Measurements from ENCODE around the gene NEDD8.
"Not testable (repeated sequence)": the region's sequence is repeated elsewhere in the genome, so short reads cannot be mapped to it uniquely, and the experiment has no call there.

The NEDD8 gene

GRCh38 chr14:24216876-24217275 lies 15.3 kb downstream of the NEDD8 start:
- DNase-seq, result not testable (repeated sequence)

DNA sequence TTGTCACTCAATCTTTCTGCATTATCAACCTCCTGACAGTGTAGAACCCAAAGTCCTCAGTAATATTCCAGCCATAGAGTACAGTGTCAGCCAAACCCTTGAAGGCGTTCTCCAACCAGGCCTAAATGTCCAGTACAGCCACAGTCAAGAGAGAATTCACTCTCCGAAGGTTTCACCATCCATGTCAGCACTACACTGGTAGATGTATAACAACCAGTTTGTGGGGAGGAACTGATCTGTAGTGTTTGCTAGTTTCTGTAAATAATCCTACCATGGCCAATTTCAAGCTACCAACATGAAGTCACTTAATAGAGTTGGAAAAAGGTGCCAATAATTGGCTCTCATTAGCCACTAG lies 15.8 kb downstream of the NEDD8 start:
- DNase-seq, result no peak

DNA sequence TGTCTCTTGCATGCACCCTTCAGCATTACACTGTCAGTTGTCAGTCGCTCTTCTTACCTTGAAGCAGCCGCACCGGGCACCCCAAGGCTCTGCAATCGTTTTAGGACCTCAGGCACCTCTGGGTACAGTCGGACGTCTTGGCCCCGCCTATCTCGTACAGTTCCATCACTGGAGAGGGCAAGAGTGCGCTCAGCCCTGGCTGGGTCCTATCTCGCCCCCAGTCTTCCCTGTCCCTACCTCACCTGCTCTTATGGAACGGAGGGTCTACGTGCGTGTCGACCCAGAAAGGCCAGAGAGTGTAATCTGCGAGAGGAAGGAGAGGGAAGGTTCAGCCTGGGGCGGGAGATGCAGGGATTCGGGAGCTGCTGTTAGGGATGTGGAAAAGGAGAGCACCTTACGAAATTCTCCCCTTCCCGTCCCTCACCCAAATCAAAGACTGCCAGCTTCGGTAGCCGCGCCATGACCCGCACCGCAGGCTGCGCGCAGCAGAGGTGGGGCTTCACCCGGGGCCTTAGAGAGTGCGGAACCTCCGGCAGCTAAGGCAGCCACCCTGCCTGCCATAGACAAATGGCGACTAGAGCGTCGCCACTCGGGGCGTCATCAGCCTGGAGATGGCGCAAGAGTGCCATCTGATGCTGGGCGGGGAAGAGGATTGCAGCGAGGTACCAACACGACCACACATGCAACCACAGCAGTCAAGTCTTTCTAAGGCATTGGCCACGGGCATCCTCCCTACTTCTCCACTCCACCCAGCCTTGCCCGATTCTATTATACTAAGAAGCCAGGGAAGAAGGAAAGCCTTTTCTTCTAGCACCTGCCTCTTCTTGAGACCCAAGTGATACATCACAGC lies 16.4 kb downstream of the NEDD8 start, which contains the start of gene MDP1:
MDP1 (minus strand) TSS at position 572 of the 850 bp plus-strand sequence; CDS start at position 461, 111 bp downstream.
- DNase-seq, result peak; percentile 86

- no peak for DNase-seq
Observed at GRCh38 chr14:24213866-24214662, 18.1 kb downstream of the NEDD8 start.

DNA sequence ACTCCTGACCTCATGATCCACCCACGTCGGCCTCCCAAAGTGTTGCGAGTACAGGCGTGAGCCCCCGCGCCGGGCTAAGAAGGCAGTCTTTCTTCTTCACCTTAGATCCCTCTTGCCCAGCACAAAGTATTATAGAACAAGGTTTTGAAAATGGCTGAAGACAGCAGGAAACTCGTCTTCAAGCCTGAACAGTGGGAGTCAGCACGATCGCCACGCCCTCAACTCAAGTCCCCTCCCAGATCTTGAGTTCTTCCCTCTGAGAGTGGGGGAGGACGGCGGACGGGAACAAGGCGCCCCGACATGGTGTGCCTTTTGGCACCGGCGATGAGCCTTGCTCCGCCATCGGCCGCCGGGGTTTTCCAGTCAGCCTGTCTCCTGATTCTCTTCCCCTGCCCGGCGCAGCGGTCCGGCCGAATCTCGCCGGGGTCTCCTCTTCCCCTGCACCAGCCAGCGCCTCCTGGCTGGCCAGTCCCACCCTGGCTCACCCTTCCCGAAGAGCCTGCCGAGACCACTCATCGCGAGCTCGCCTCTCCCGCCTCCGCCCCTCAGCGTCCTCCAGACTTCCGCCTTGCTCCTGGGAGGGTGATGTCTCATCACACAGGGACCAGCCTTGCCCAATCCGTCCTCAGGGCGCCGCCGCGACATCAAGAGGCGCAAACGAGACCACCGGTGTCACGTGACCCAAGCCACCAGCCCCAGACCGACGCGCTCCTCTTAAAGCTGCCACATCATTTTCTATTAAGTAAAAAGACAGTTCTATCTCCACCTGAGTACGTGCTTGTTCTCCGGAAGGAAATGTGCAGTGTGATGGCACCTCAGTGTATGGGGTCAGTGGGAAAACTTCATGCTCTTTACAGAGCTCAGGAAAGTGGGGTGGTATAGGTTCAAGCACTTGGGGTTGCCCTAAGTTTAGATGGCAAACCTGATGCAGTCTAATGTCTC lies 19.0 kb downstream of the NEDD8 start, which contains the start of gene CHMP4A:
CHMP4A (minus strand) TSS at position 565 of the 942 bp plus-strand sequence; CDS start at position 516, 49 bp downstream.
- DNase-seq, result peak; percentile 98

DNA sequence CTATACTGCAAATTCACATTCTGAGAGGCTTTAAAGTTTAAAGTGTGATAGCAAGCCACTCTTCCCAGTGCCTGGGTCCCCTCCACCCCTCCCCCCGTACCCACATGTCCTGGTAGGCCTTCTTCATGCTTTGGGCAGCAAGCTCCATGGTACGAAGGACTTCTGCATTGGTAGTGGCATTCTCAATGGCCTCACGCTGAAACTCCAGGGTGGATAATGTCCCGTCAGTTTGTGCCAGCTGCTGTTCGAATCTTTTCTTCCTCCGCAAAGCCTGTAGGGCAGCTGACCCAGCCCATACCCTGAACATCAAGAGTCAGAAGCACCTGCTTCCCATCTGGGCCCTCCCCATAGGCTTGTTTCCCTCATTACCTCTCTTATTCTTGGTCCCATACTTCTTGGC lies 20.9 kb downstream of the NEDD8 start:
- no peak for DNase-seq

GRCh38 chr14:24207625-24208024 lies 24.5 kb downstream of the NEDD8 start:
- DNase-seq, result no peak

- no peak for DNase-seq
Observed at GRCh38 chr14:24207104-24207551, 25.0 kb downstream of the NEDD8 start.

DNA sequence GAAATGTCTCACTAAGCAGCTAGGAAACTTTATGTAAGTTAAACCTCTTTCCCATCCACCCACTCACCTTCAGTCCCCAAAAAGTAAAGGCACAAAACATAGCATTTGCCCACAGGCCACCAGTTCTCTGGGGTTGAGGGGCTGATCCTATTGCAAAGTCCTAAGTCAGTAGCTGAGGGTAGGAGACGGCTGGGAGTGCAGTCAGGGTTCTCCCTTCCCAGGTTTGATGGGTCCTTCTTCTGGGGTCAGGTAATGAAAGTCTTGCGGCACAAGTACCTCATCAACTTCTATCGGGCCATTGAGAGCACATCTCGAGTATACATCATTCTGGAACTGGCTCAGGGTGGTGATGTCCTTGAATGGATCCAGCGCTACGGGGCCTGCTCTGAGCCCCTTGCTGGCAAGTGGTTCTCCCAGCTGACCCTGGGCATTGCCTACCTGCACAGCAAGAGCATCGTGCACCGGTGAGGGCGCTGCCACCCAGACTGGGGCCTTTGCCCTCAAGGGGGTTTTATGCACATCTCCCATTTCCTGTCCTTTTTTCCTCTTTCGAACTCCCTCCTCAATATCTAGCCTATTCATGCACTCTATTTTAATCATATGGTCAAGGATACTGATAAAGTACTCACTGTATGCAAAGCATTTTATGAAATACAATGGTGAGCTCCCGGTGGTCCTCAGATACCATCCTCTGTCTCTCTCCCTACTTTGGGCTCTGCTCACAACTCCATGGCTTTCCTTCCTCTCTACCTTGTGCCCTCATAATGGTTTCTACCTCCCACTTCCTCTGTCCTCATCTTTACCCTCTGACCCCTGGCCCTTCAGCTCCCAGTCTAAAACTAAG lies 25.7 kb downstream of the NEDD8 start:
- no peak for DNase-seq

GRCh38 chr14:24204163-24205146 lies 27.7 kb downstream of the NEDD8 start:
- DNase-seq, result no peak

DNA sequence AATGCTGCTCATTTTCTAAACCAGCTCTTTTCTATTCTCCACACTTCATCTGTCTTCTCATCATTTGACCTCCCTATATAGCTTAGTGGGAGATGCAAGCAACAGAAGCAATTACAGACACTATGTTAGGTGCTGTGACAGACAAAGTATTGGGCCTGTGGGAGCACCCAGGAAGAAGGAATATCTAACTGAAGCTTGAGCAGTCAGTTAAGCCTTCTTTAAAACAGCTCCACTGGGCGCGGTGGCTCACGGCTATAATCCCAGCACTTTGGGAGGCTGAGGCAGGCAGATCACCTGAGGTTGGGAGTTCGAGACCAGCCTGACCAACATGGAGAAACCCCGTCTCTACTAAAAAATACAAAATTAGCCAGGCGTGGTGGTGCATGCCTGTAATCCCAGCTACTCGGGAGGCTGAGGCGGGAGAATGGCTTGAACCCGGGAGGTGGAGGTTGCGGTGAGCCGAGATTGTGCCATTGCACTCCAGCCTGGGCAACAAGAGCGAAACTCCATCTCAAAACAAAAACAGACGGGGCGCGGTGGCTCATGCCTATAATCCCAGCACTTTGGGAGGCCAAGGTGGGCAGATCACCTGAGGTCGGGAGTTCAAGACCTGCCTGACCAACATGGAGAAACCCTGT lies 28.8 kb downstream of the NEDD8 start:
- DNase-seq, result not testable (repeated sequence)

DNA sequence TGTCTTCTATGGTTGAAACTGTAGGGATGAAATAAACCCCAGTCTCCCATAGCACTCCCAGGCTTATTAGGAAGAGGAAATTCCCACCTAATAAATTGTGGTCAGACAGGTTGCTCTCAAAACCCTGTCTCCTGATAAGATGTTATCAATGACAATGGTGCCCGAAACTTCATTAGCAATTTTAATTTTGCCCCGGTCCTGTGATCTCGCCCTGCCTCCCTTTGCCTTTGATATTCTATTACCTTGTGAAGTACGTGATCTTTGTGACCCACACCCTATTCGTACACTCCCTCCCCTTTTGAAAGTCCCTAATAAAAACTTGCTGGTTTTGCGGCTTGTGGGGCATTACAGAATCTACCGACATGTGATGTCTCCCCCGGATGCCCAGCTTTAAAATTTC lies 29.6 kb downstream of the NEDD8 start:
- DNase-seq, result not testable (repeated sequence)

GRCh38 chr14:24198814-24199524 lies 33.2 kb downstream of the NEDD8 start:
- no peak for DNase-seq

DNA sequence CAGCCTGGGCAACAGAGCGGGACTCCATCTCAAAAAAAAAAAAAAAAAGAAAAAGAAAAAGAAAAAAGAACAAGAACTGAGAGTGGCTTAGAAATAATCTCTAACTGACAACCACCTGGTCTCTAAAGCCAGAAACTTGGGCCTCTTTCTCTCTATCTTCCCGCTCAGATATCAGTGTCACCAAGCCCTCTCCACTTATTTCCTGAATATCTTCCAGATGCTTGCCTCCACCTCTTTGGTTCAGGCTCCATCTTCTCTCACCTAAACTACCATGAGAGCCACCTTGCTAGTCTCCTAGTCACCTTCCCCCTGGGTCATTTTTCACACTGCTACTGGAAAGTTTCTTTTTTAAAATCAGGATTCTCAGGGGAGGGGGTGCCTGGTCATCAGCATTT lies 35.1 kb downstream of the NEDD8 start:
- DNase-seq, result no peak

DNA sequence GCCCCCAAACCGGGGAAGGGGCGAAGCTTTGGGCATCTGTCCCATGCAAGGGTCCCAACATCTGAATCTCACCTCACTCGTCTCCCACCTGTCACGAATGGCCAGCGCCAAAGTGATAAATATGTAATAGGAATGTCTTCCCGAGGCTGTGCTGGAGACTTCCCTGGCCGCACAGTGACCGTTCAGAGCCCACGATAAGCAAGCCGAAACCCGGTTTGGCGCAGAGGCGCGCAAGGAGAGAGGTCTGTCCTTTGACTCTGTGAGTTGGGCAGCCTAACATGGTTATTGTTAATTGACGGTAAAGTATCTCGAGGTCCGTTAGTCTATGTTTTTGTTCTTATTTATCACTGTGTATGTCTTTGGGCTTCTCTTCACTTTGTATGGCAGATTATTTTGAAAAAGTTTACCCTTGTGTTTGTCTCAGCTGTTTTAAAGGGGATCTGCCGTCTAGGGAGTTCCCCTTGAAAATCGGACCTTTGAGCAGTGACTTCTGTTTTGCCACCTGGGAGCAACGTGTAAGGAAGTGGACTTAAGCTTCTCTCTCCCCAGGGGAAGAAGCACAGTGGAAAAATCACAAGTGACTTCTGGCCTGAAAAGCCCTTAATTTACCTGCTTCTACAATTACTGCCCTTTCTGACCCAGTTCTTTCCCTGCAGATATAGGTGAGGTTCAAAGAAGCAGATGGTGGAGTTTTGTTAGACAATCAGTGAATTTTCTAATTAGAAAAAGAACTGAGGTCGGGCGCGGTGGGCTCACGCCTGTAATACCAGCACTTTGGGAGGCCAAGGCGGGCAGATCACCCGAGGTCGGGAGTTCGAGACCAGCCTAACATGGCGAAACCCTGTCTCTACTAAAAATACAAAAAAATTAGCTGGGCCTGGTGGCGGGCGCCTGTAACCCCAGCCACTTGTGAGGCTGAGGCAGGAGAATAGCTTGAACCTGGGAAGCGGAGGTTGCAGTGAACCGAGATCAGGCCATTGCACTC lies 35.8 kb downstream of the NEDD8 start:
- no peak for DNase-seq

GRCh38 chr14:24195186-24196070 lies 36.7 kb downstream of the NEDD8 start, which contains the start of gene TM9SF1:
TSS of gene TM9SF1 (minus strand) at chr14:24195441. CDS start at chr14:24195019, 422 bp downstream.
- peak; percentile 89 for DNase-seq

DNA sequence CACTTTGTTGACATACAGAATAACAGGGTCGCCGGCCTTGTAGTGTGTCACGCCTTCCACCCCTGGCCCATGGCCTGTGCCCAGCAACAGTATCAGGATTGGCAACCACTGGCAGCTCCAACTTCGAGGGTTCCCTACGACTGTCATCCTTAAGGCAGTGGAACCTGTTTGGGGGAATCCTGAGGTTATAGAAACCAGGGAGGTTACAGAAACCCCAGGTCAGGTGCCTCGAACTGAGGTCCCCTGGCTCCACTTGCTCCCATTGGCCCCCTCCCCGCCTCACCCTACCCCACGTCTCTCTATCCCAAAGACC lies 37.3 kb downstream of the NEDD8 start:
- DNase-seq, result no peak
